ENCODE measurements around the gene GBE1.

DNA sequence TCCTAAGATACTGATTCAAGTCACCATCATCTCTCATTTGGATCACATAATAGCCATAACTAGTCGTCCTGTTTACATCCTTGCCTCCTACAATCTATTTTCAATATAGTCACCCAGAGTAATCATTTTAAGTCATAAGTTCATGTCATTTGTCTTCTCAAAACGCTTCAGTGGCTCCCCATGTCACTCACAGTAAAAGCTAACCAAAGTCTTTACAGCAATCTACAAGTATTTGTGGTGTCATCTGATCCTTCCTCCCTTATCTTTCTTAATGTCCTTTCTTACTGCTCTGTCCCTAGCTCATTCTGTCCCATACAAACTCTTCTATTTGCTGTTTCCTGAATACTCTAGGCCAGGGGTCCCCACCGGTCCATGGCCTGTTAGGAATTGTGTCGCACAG, 28.8 kb downstream of the GBE1 start:
- no peak for TF ChIP-seq POLR2A (IDR thresholded peaks at IDR 0.05)
- TF ChIP-seq, protein P1, sequence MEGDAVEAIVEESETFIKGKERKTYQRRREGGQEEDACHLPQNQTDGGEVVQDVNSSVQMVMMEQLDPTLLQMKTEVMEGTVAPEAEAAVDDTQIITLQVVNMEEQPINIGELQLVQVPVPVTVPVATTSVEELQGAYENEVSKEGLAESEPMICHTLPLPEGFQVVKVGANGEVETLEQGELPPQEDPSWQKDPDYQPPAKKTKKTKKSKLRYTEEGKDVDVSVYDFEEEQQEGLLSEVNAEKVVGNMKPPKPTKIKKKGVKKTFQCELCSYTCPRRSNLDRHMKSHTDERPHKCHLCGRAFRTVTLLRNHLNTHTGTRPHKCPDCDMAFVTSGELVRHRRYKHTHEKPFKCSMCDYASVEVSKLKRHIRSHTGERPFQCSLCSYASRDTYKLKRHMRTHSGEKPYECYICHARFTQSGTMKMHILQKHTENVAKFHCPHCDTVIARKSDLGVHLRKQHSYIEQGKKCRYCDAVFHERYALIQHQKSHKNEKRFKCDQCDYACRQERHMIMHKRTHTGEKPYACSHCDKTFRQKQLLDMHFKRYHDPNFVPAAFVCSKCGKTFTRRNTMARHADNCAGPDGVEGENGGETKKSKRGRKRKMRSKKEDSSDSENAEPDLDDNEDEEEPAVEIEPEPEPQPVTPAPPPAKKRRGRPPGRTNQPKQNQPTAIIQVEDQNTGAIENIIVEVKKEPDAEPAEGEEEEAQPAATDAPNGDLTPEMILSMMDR (IDR thresholded peaks at IDR 0.05) = no peak
- TF ChIP-seq POLR2AphosphoS5 (IDR thresholded peaks at IDR 0.05) = no peak

Data from breast epithelium (tissue), 3 donors.